IMR-90 (cell line): Measurements from ENCODE around the gene TMEM25. TPM values are rescaled to one million over a fixed set of nuclear protein-coding genes. Genes with fewer than 3 reads are reported as not detected.

ENCODE experiments used
- ATAC-seq: fragments of 200-7000 bp; cut with Tn5 transposase; 2 replicates; pipeline ENCODE4 v1.9.1; 2020; ENCODE audit warnings: low read depth, mild to moderate bottlenecking, moderate library complexity
- BruUV-seq: library from RNA; stranded (reverse); fragments of 400-500 nt; replicated peaks from 2 replicates; lab custom pipeline; 2021; lab: Mats Ljungman, UMichigan
- CTCF ChIA-PET: fragments of 300-600 bp; formaldehyde crosslinking; extraction: SDS; loops from one replicate; lab custom pipeline; 2021; ENCODE audit warnings: antibody characterized with exemption; lab: Yijun Ruan, JAX
- POLR2A ChIA-PET: fragments of 300-600 bp; sonication (Branson Sonifier 250); formaldehyde crosslinking; loops from one replicate; lab custom pipeline; 2022; ENCODE audit warnings: antibody characterized with exemption; ENCODE audit not compliant: unreplicated experiment; lab: Charles Lee
- DNase-seq: peaks from one replicate; pipeline ENCODE4 v3.0.0; 2013
- H2AFZ ChIP-seq: replicated peaks from 2 replicates; pipeline ENCODE3; 2013; ENCODE audit warnings: low read length, mild to moderate bottlenecking; ENCODE audit not compliant: poor library complexity
- H2AK5ac ChIP-seq: 2 replicates; pipeline ENCODE4 v1.6.1; 2013; ENCODE audit warnings: low read depth, low read length, inconsistent platforms
- H2AK9ac ChIP-seq: replicated peaks from 2 replicates; pipeline ENCODE3; 2013; ENCODE audit warnings: mild to moderate bottlenecking, low read depth, low read length, moderate library complexity; ENCODE audit not compliant: poor library complexity
- H2BK120ac ChIP-seq: 2 replicates; pipeline ENCODE4 v1.6.1; 2013; ENCODE audit warnings: low read depth, low read length, inconsistent platforms
- H2BK15ac ChIP-seq: 3 replicates; pipeline ENCODE4 v1.6.1; 2013; ENCODE audit warnings: low read depth, low read length, inconsistent platforms
- H2BK20ac ChIP-seq: 2 replicates; pipeline ENCODE4 v1.6.1; 2013; ENCODE audit warnings: low read depth, mild to moderate bottlenecking, inconsistent platforms, low read length, moderate library complexity
- H2BK5ac ChIP-seq: 2 replicates; pipeline ENCODE4 v1.6.1; 2013; ENCODE audit warnings: mild to moderate bottlenecking, low read depth, low read length, inconsistent platforms; ENCODE audit not compliant: poor library complexity, severe bottlenecking
- H3K14ac ChIP-seq: replicated peaks from 2 replicates; pipeline ENCODE4 v1.6.1; 2013; ENCODE audit warnings: low read depth, low read length, inconsistent platforms
- H3K18ac ChIP-seq: 2 replicates; pipeline ENCODE4 v1.6.1; 2013; ENCODE audit warnings: low read depth, low read length, control low read depth
- H3K23ac ChIP-seq: 2 replicates; pipeline ENCODE4 v1.6.1; 2013; ENCODE audit warnings: low read depth, low read length, inconsistent platforms
- H3K27ac ChIP-seq: 2 replicates; pipeline ENCODE4 v1.5.1; 2013; ENCODE audit warnings: mild to moderate bottlenecking, control low read depth, low read length; ENCODE audit not compliant: insufficient read depth
- H3K27me3 ChIP-seq: 2 replicates; pipeline ENCODE4 v1.6.1; 2013; ENCODE audit warnings: low read length; ENCODE audit not compliant: control insufficient read depth, insufficient read depth
- H3K36me3 ChIP-seq: 2 replicates; pipeline ENCODE4 v1.6.1; 2013; ENCODE audit warnings: low read length, mixed read lengths; ENCODE audit not compliant: control insufficient read depth, insufficient read depth
- H3K4ac ChIP-seq: 2 replicates; pipeline ENCODE4 v1.6.1; 2013; ENCODE audit warnings: low read depth, low read length, inconsistent platforms
- H3K4me1 ChIP-seq: 2 replicates; pipeline ENCODE4 v1.6.1; 2013; ENCODE audit warnings: low read length, mixed read lengths; ENCODE audit not compliant: control insufficient read depth, insufficient read depth
- H3K4me2 ChIP-seq: 2 replicates; pipeline ENCODE4 v1.6.1; 2013; ENCODE audit warnings: low read depth, mild to moderate bottlenecking, control low read depth, low read length, moderate library complexity
- H3K4me3 ChIP-seq: 2 replicates; pipeline ENCODE4 v1.5.1; 2013; ENCODE audit warnings: low read depth, mild to moderate bottlenecking, control low read depth, low read length, moderate library complexity; ENCODE audit not compliant: insufficient read depth
- H3K56ac ChIP-seq: 2 replicates; pipeline ENCODE4 v1.6.1; 2013; ENCODE audit warnings: low read length, inconsistent platforms; ENCODE audit not compliant: insufficient read depth; ENCODE audit errors: extremely low read depth
- H3K79me1 ChIP-seq, 2 experiments: 2 replicates each; pipeline ENCODE4 v1.6.1; 2013; ENCODE audit warnings: low read length in 2 of 2, inconsistent platforms in 1 of 2, low read depth in 1 of 2
- H3K9ac ChIP-seq: 2 replicates; pipeline ENCODE4 v1.6.1; 2013; ENCODE audit warnings: low read depth, low read length, control low read depth
- H3K9me1 ChIP-seq: 2 replicates; pipeline ENCODE4 v1.6.1; 2013; ENCODE audit warnings: low read length, inconsistent platforms; ENCODE audit not compliant: insufficient read depth
- H3K9me3 ChIP-seq: 2 replicates; pipeline ENCODE4 v1.6.1; 2013; ENCODE audit warnings: low read length; ENCODE audit not compliant: control insufficient read depth, insufficient read depth
- H4K20me1 ChIP-seq: 2 replicates; pipeline ENCODE4 v1.6.1; 2013; ENCODE audit warnings: low read length, inconsistent platforms; ENCODE audit not compliant: insufficient read depth
- H4K5ac ChIP-seq: 2 replicates; pipeline ENCODE4 v1.6.1; 2013; ENCODE audit warnings: mild to moderate bottlenecking, low read depth, low read length, control low read depth
- H4K8ac ChIP-seq, 2 experiments: 2 replicates each; pipeline ENCODE4 v1.6.1; 2013; ENCODE audit warnings: low read depth in 2 of 2, low read length in 2 of 2, control low read depth in 1 of 2, inconsistent platforms in 1 of 2
- H4K91ac ChIP-seq: 2 replicates; pipeline ENCODE4 v1.6.1; 2013; ENCODE audit warnings: low read depth, low read length, inconsistent platforms; ENCODE audit not compliant: insufficient read depth
- CEBPB ChIP-seq: IDR thresholded peaks from 2 replicates; pipeline ENCODE4 v1.6.1; 2012; ENCODE audit warnings: low read depth, low read length, improper control_type of control experiment
- MAFK ChIP-seq: IDR thresholded peaks from 2 replicates; pipeline ENCODE4 v1.6.1; 2012; ENCODE audit warnings: low read depth, low read length, improper control_type of control experiment
- MAZ ChIP-seq: IDR thresholded peaks from 2 replicates; pipeline ENCODE4 v1.6.1; 2012; ENCODE audit warnings: low read depth, mild to moderate bottlenecking, low read length, improper control_type of control experiment, moderate library complexity, borderline replicate concordance
- POLR2A ChIP-seq: IDR thresholded peaks from 2 replicates; pipeline ENCODE4 v1.6.1; 2012; ENCODE audit warnings: mild to moderate bottlenecking, low read depth, low read length
- RCOR1 ChIP-seq: IDR thresholded peaks from 2 replicates; pipeline ENCODE4 v1.6.1; 2012; ENCODE audit warnings: mild to moderate bottlenecking, low read length, improper control_type of control experiment; ENCODE audit not compliant: insufficient replicate concordance
- SMC3 ChIP-seq: fragments of 150-350 bp; IDR thresholded peaks from 2 replicates; pipeline ENCODE4 v1.6.1; 2016; ENCODE audit warnings: low read depth, mild to moderate bottlenecking, antibody characterized with exemption, low read length, moderate library complexity
- WGBS, 2 experiments: methylation state at CpG; one replicate each; pipeline versions ENCODE4 v1.1.5 to v1.1.7; 2013; ENCODE audit warnings: missing lambda C conversion rate in 2 of 2; ENCODE audit not compliant: insufficient read length in 1 of 2; ENCODE audit errors: extremely low coverage in 2 of 2; 5-methylcytosine and 5-hydroxymethylcytosine counted together
- dilution Hi-C: fragments of 300-500 bp; cut with HindIII; formaldehyde crosslinking; loops from one replicate; pipeline ENCODE4 v1.14.3; 2018; ENCODE audit warnings: low sequenced_read_pairs; ENCODE audit not compliant: unreplicated experiment
- in situ Hi-C: fragments of 300-500 bp; cut with MboI; formaldehyde crosslinking; loops from 3 replicates; pipeline ENCODE4 v1.14.3; 2019; ENCODE audit warnings: low sequenced_read_pairs, inconsistent platforms, mixed read lengths
- intact Hi-C: fragments of 100-400 bp; cut with micrococcal nuclease; formaldehyde crosslinking; loops from 2 replicates; pipeline ENCODE4 v1.10.0; 2022
- polyA plus RNA-seq, 3 experiments: library from polyadenylated mRNA; depleted of rRNA; stranded (reverse); fragments of >200 nt; gene quantifications; 2 replicates each; pipeline ENCODE4 v1.2.3, GENCODE V29; 2012; ENCODE audit warnings: low replicate concordance in 1 of 3
- total RNA-seq: library from RNA; depleted of rRNA; stranded (reverse); fragments of >200 nt; gene quantifications from 2 replicates; pipeline ENCODE4 v1.2.3, GENCODE V29; 2012

TMEM25 gene
- total and polyA plus RNA-seq, 2 of the 4 experiments (the other 2 are of a cell fraction): 14.0 to 37.1 TPM

DNA sequence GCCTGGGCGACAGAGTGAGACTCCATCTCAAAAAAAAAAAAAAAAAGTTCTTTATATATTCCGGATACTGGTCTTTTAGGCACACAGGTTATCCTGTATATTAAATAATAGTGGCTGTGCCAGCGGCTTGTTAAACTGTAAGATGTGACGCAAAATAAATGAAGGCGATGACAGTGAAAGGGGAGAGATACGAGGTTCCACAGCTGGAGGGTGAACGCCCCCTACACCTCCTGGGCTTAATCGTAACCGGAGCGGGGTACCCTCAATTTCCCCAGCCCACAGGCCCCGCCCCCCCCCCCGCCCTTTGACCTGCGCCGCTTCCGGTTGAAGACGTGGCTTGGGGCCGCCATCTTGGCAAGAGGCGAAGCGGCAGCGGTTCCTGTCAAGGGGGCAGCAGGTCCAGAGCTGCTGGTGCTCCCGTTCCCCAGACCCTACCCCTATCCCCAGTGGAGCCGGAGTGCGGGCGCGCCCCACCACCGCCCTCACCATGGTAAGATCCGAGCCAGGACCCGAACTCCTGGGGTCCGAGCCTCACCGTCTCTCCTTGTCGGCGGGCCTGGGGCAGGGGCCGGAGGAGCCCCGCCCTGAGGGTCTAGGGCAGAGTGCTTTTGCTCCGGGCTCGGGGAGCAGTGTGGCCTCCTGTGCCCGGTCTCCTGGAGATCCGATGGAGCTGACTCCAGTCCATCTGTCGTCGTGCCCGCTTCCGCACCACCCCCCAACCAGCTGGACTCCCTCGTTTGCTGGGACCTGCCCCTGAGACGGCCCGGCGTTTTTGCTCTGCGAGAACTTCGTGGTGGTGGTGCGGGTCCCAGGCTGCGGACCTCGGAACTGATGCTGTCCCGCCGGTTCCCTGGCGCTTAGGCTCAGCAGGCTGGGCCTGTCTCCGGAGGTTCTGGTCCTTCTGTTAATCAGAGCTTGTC lies 41.3 kb downstream of the TMEM25 start, which contains the start of gene ARCN1:
ARCN1 (plus strand) TSS at position 349 of the 920 bp plus-strand sequence; CDS start at position 488, 139 bp downstream.
- in situ Hi-C loops: no loop called here

More for the DNA sequence above, 41.3 kb downstream of the TMEM25 start, which contains the start of gene ARCN1:
- Histone ChIP-seq H3K36me3 (peaks cover 2% of the 10 kb centered on the region), H3K4me1 (peaks cover 7% of the 10 kb centered on the region), H2AK9ac (peak within 1 kb of the TSS; percentile 100), H3K27me3 (no peaks in the 10 kb centered on the region), H3K9ac (peak within 1 kb of the TSS; percentile 100), H3K9me1 (peaks cover 9% of the 10 kb centered on the region), H4K91ac (peak within 1 kb of the TSS; percentile 99), H3K4me3 (peak within 1 kb of the TSS; percentile 99), H2BK15ac (peak within 1 kb of the TSS; percentile 81; the same call in 1 of the 3 replicates), H3K18ac (peak within 1 kb of the TSS; percentile 98), H3K56ac (peak within 1 kb of the TSS; percentile 98), H3K14ac (peak within 1 kb of the TSS; percentile 100), H3K27ac (peak within 1 kb of the TSS; percentile 100), H4K8ac (peak within 1 kb of the TSS; percentile 97 to 99), H3K79me1 (peaks cover 0 to 18% of the 10 kb centered on the region in 2 experiments; a peak in 2 of 4 replicates), H2AFZ (peak within 1 kb of the TSS; percentile 81), H2BK20ac (0 out of 2 replicates have a peak within 1 kb of the TSS, but pooled peaks have one; percentile 22), H3K4me2 (peak within 1 kb of the TSS; percentile 98), H2BK5ac (peak within 1 kb of the TSS; percentile 99), H3K23ac (peak within 1 kb of the TSS; percentile 99), H4K5ac (peak within 1 kb of the TSS; percentile 99), H2BK120ac (peak within 1 kb of the TSS; percentile 78), H3K9me3 (no peaks in the 10 kb centered on the region), H3K4ac (peak within 1 kb of the TSS; percentile 98), H4K20me1 (peaks cover 45% of the 10 kb centered on the region), H2AK5ac (peak within 1 kb of the TSS; percentile 99)
- dilution Hi-C loops: no loop called here
- POLR2A ChIA-PET: interaction anchor here (0.5 to 1.2 kb wide), 2 partner anchors 21 to 40 kb away, joined by 3 read pairs; no protein-coding TSS in a partner anchor
- intact Hi-C loops: no loop called here
- CTCF ChIA-PET: interaction anchor here (1.1 kb wide), 1 partner anchor 37 kb away, joined by 3 read pairs; no protein-coding TSS in a partner anchor
- 0% methylated on average over 1 of the region's 55 CpGs; no CpG with 5 or more reads in 1 of the 2 experiments for WGBS, 2 experiments
- ATAC-seq (peak; percentile 77), DNase-seq (peak; percentile 73)
- TF ChIP-seq RCOR1 (no peak), SMC3 (no peak), CEBPB (no peak), MAFK (no peak), MAZ (peak; percentile 66; the same call in 1 of the 2 replicates), POLR2A (peak; percentile 89)
- no TSS peak for BruUV-seq
